K562 (cell line): Measurements from ENCODE around the gene SELENOI. TPM values are rescaled to one million over a fixed set of nuclear protein-coding genes. Genes with fewer than 3 reads are reported as not detected.

Source experiments
- CHD4 ChIP-seq: fragments of 200-600 bp; sonication (generic); IDR thresholded peaks from 3 replicates; pipeline ENCODE4 v1.6.1; 2012; ENCODE audit warnings: low read depth, mild to moderate bottlenecking, mixed read lengths, low read length, inconsistent platforms; ENCODE audit not compliant: insufficient read depth, insufficient replicate concordance, poor library complexity, severe bottlenecking
- FIP1L1 ChIP-seq: fragments of 200-400 bp; formaldehyde crosslinking; IDR thresholded peaks from 2 replicates; pipeline ENCODE4 v1.6.1; 2018; ENCODE audit warnings: mild to moderate bottlenecking, low read depth, low read length; ENCODE audit not compliant: poor library complexity, severe bottlenecking
- HCFC1 ChIP-seq: IDR thresholded peaks from 2 replicates; pipeline ENCODE4 v1.6.1; 2012; ENCODE audit warnings: low read depth, low read length, improper control_type of control experiment
- ILK ChIP-seq: fragments of 450-650 bp; IDR thresholded peaks from 2 replicates; pipeline ENCODE4 v1.6.1; 2016; ENCODE audit warnings: missing genetic modification characterization, low read depth, mild to moderate bottlenecking, missing compliant biosample characterization, moderate library complexity, borderline replicate concordance
- NUFIP1 ChIP-seq: fragments of 450-650 bp; IDR thresholded peaks from 2 replicates; pipeline ENCODE4 v1.6.1; 2018; ENCODE audit not compliant: partially characterized antibody
- PREB ChIP-seq: sonication (generic); formaldehyde crosslinking; IDR thresholded peaks from 2 replicates; pipeline ENCODE4 v1.8.1; 2023; ENCODE audit warnings: mild to moderate bottlenecking, missing genetic modification reagents
- RERE ChIP-seq: sonication (generic); formaldehyde crosslinking; IDR thresholded peaks from 2 replicates; pipeline ENCODE4 v1.8.0; 2023; ENCODE audit warnings: missing genetic modification reagents, mild to moderate bottlenecking, borderline replicate concordance
- SFPQ ChIP-seq: fragments of 200-400 bp; formaldehyde crosslinking; IDR thresholded peaks from 2 replicates; pipeline ENCODE4 v1.6.1; 2017; ENCODE audit warnings: mild to moderate bottlenecking, low read depth, low read length, moderate library complexity
- SRSF7 ChIP-seq: fragments of 200-400 bp; formaldehyde crosslinking; optimal IDR thresholded peaks from 2 replicates; pipeline ENCODE3; 2017; ENCODE audit warnings: mild to moderate bottlenecking, low read depth, low read length
- TFAM ChIP-seq: fragments of 250-450 bp; sonication (Bioruptor Pico); conservative IDR thresholded peaks from 2 replicates; pipeline ENCODE4 v1.5.0; 2021; ENCODE audit warnings: mild to moderate bottlenecking, moderate library complexity
- ZNF436 ChIP-seq: fragments of 250-450, 450-650 bp; sonication (Bioruptor Pico); formaldehyde crosslinking; IDR thresholded peaks from 2 replicates; pipeline ENCODE4 v1.7.0; 2020; ENCODE audit warnings: mild to moderate bottlenecking
- ZNF445 ChIP-seq: fragments of 250-450 bp; sonication (Bioruptor Pico); IDR thresholded peaks from 2 replicates; pipeline ENCODE4 v1.4.0; 2020; ENCODE audit warnings: low read depth, mild to moderate bottlenecking, moderate library complexity
- polyA plus RNA-seq, 8 experiments: library from polyadenylated mRNA; depleted of rRNA in 4 of 8; stranded (reverse) in 5 of 8; unstranded in 3 of 8; fragments of >200 nt; fragmentation: Nextera tagmentation in 2 of 8; fragmentation: Illumina TruSeq in 1 of 8; extraction: Ambion mirVana in 2 of 8; extraction: Trizol in 1 of 8; gene quantifications; 2 replicates each; pipeline versions ENCODE4 v1.2.1 to v1.2.3, GENCODE V29; 2011 to 2014; ENCODE audit warnings: inconsistent platforms in 1 of 8, missing spikeins in 1 of 8
- total RNA-seq, 7 experiments: library from RNA; depleted of rRNA in 6 of 7; stranded (reverse); fragments of >200 nt in 6 of 7; fragmentation: Illumina TruSeq in 2 of 7; extraction: Trizol in 2 of 7; gene quantifications; 2 replicates each; pipeline versions ENCODE4 v1.2.1 to v1.2.3, GENCODE V29; 2011 to 2021; ENCODE audit warnings: low replicate concordance in 1 of 7

SELENOI gene
- total and polyA plus RNA-seq, 9 of the 15 experiments (the other 6 are each of a cell fraction or from before 2014, with no cell fraction given), result 9.6 to 46.9 (median 24.4) TPM

- TF ChIP-seq NUFIP1 (no peak), SRSF7 (no peak), SFPQ (no peak), FIP1L1 (peak; percentile 84), ILK (tag) (no peak), PREB (0 out of 2 replicates have a peak, but pooled peaks have one; percentile 27), CHD4 (no peak), ZNF445 (CRISPR knock-in tag) (no peak), RERE (CRISPR knock-in tag) (no peak), HCFC1 (peak; percentile 69), ZNF436 (CRISPR knock-in tag) (no peak), TFAM (CRISPR knock-in tag) (no peak)
Observed at GRCh38 chr2:26345545-26346453, at the start of gene SELENOI (continued).
